HepG2 (cell line): ENCODE data around the gene ASH1L. TPM values are rescaled to one million over a fixed set of nuclear protein-coding genes. Genes with fewer than 3 reads are reported as not detected.

ENCODE experiments used
- ATM ChIP-seq: fragments of 450-650 bp; IDR thresholded peaks from 2 replicates; pipeline ENCODE4 v1.7.1; 2017; ENCODE audit warnings: mild to moderate bottlenecking, borderline replicate concordance
- CSRNP1 ChIP-seq: sonication (generic); formaldehyde crosslinking; IDR thresholded peaks from 2 replicates; pipeline ENCODE4 v1.8.1; 2023; ENCODE audit warnings: mild to moderate bottlenecking, missing genetic modification reagents
- HNRNPL ChIP-seq: fragments of 200-400 bp; formaldehyde crosslinking; IDR thresholded peaks from 2 replicates; pipeline ENCODE4 v1.6.1; 2017; ENCODE audit warnings: mild to moderate bottlenecking, low read depth, low read length
- KMT2B ChIP-seq: IDR thresholded peaks from 2 replicates; pipeline ENCODE4 v1.6.1; 2016; ENCODE audit warnings: missing genetic modification reagents, missing compliant biosample characterization
- MLLT10 ChIP-seq: sonication (generic); formaldehyde crosslinking; IDR thresholded peaks from 2 replicates; pipeline ENCODE4 v1.4.0; 2020; ENCODE audit warnings: missing genetic modification reagents
- MXI1 ChIP-seq: IDR thresholded peaks from 3 replicates; pipeline ENCODE4 v1.6.1; 2012; ENCODE audit warnings: low read depth, low read length, inconsistent platforms, borderline replicate concordance
- REPIN1 ChIP-seq: sonication (generic); formaldehyde crosslinking; IDR thresholded peaks from 2 replicates; pipeline ENCODE4 v1.8.0; 2022; ENCODE audit warnings: missing genetic modification reagents, low read depth, mild to moderate bottlenecking, borderline replicate concordance
- TBX3 ChIP-seq: fragments of 450-650 bp; IDR thresholded peaks from 2 replicates; pipeline ENCODE4 v1.6.1; 2017; ENCODE audit warnings: antibody characterized with exemption, mild to moderate bottlenecking, inconsistent platforms, borderline replicate concordance
- TRAFD1 ChIP-seq: sonication (generic); formaldehyde crosslinking; IDR thresholded peaks from 2 replicates; pipeline ENCODE4 v1.5.1; 2020; ENCODE audit warnings: missing genetic modification reagents, mild to moderate bottlenecking, borderline replicate concordance
- USF2 ChIP-seq, 2 experiments: sonication (generic) in 1 of 2; formaldehyde crosslinking in 1 of 2; IDR thresholded peaks; 2 replicates each; pipeline versions ENCODE4 v1.5.1 to v1.6.1; 2011 to 2020; ENCODE audit warnings: borderline replicate concordance in 1 of 2, low read depth in 1 of 2, low read length in 1 of 2, mild to moderate bottlenecking in 1 of 2, missing genetic modification reagents in 1 of 2, moderate library complexity in 1 of 2
- ZFAT ChIP-seq: sonication (generic); formaldehyde crosslinking; conservative IDR thresholded peaks from 2 replicates; pipeline ENCODE4 v1.8.1; 2023; ENCODE audit warnings: missing genetic modification reagents, inconsistent platforms
- ZFP36L1 ChIP-seq: sonication (generic); formaldehyde crosslinking; IDR thresholded peaks from 2 replicates; pipeline ENCODE4 v1.8.0; 2022; ENCODE audit warnings: mild to moderate bottlenecking, missing genetic modification reagents, moderate library complexity
- ZMAT3 ChIP-seq: sonication (generic); formaldehyde crosslinking; conservative IDR thresholded peaks from 2 replicates; pipeline ENCODE4 v1.7.0; 2021; ENCODE audit warnings: missing genetic modification reagents
- ZNF567 ChIP-seq: sonication (generic); formaldehyde crosslinking; IDR thresholded peaks from 2 replicates; pipeline ENCODE4 v1.8.1; 2023; ENCODE audit warnings: mild to moderate bottlenecking, missing genetic modification reagents, borderline replicate concordance
- ZNF737 ChIP-seq: sonication (generic); formaldehyde crosslinking; IDR thresholded peaks from 2 replicates; pipeline ENCODE4 v1.5.0; 2020; ENCODE audit warnings: missing genetic modification reagents, mild to moderate bottlenecking, borderline replicate concordance
- ZNF775 ChIP-seq: sonication (generic); formaldehyde crosslinking; IDR thresholded peaks from 2 replicates; pipeline ENCODE4 v1.4.0; 2020; ENCODE audit warnings: missing genetic modification reagents, mild to moderate bottlenecking, moderate library complexity, borderline replicate concordance
- ZNF780A ChIP-seq: sonication (generic); formaldehyde crosslinking; IDR thresholded peaks from 2 replicates; pipeline ENCODE4 v1.8.0; 2022; ENCODE audit warnings: mild to moderate bottlenecking, missing genetic modification reagents, moderate library complexity
- ZNF781 ChIP-seq: sonication (generic); formaldehyde crosslinking; IDR thresholded peaks from 2 replicates; pipeline ENCODE4 v1.5.1; 2020; ENCODE audit warnings: borderline replicate concordance, mild to moderate bottlenecking, missing genetic modification reagents; ENCODE audit errors: not compliant biosample characterization
- polyA plus RNA-seq, 8 experiments: library from polyadenylated mRNA; depleted of rRNA in 3 of 8; stranded (reverse) in 7 of 8; unstranded in 1 of 8; fragments of >200 nt; fragmentation: Illumina TruSeq in 4 of 8; extraction: Trizol in 4 of 8; gene quantifications; 2 replicates each; pipeline versions ENCODE4 v1.2.1 to v1.2.3, GENCODE V29; 2011 to 2016; ENCODE audit warnings: low read depth in 4 of 8, missing spikeins in 1 of 8, mixed read lengths in 1 of 8; ENCODE audit not compliant: insufficient read depth in 1 of 8
- total RNA-seq, 5 experiments: library from RNA; depleted of rRNA; stranded (reverse); fragments of >200 nt; fragmentation: Illumina TruSeq; extraction: Trizol; gene quantifications; 2 replicates each; pipeline ENCODE4 v1.2.3, GENCODE V29; 2016; ENCODE audit warnings: low read depth in 1 of 5

ASH1L gene
- total and polyA plus RNA-seq, 2 of the 13 experiments (the other 11 are each of a cell fraction or from before 2014, with no cell fraction given): 10.2 to 15.3 TPM

- TF ChIP-seq USF2 (IDR thresholded peaks at IDR 0.05; ENCODE audit: low read depth, low read length) (peak; percentile 93), USF2 (CRISPR knock-in tag; IDR thresholded peaks at IDR 0.05; ENCODE audit: borderline replicate concordance) (peak; percentile 99; the same call in 1 of the 2 replicates), ZNF567 (CRISPR knock-in tag) (0 out of 2 replicates have a peak, but pooled peaks have one; percentile 24), ZFP36L1 (0 out of 2 replicates have a peak, but pooled peaks have one; percentile 56), ATM (no peak), ZNF737 (CRISPR knock-in tag) (no peak), ZMAT3 (CRISPR knock-in tag) (peak; percentile 56; the same call in 1 of the 2 replicates), KMT2B (CRISPR knock-in tag) (0 out of 2 replicates have a peak, but pooled peaks have one; percentile 41), HNRNPL (0 out of 2 replicates have a peak, but pooled peaks have one; percentile 73), MLLT10 (CRISPR knock-in tag) (no peak), REPIN1 (CRISPR knock-in tag) (peak; percentile 60; the same call in 1 of the 2 replicates), ZNF781 (CRISPR knock-in tag) (peak; percentile 40), TRAFD1 (CRISPR knock-in tag) (no peak), ZFAT (CRISPR knock-in tag) (no peak), ZNF780A (CRISPR knock-in tag) (no peak), ZNF775 (CRISPR knock-in tag) (no peak), CSRNP1 (CRISPR knock-in tag) (peak; percentile 65; the same call in 1 of the 2 replicates), TBX3 (no peak), MXI1 (peak; percentile 57; the same call in 1 of the 3 replicates)
Observed at GRCh38 chr1:155324037-155324716, 238.4 kb downstream of the ASH1L start (continued).
